GM23338 (cell line): ENCODE results near the gene SYP.

ENCODE experiments used
- EZH2 ChIP-seq: fragments of 200-600 bp; sonication (generic); IDR thresholded peaks from one replicate; pipeline ENCODE4 v1.8.0; 2017; ENCODE audit warnings: antibody characterized with exemption, mild to moderate bottlenecking, low read depth; ENCODE audit not compliant: unreplicated experiment
- JUNB ChIP-seq: IDR thresholded peaks from one replicate; pipeline ENCODE4 v1.6.1; 2016; ENCODE audit warnings: antibody characterized with exemption; ENCODE audit not compliant: unreplicated experiment
- TF ChIP-seq, protein P1 (sequence below): IDR thresholded peaks from one replicate; pipeline ENCODE4 v1.6.1; 2018; ENCODE audit warnings: antibody characterized with exemption; ENCODE audit not compliant: unreplicated experiment

DNA sequence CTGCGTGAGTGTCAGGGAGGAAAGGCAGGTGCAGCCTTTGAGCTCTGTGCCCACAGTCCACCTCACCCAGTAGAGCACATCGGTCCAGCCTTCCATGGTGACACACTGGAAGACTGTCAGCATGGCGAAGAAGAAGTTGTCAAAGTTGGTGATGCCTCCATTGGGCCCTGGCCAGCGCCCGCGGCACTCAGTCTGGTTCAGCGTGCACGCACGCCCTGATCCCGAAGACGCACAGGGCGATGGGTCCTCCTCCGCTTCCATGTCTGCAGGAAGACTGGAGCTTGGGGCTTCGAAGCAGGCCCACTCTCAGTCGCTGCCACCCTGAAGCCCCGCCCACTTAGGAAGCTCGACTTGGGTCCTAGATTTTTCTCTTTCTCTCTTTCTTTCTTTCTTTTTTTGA, 28.2 kb upstream of the SYP start:
- TF ChIP-seq JUNB = no peak
- no peak for TF ChIP-seq EZH2
- TF ChIP-seq, protein P1, sequence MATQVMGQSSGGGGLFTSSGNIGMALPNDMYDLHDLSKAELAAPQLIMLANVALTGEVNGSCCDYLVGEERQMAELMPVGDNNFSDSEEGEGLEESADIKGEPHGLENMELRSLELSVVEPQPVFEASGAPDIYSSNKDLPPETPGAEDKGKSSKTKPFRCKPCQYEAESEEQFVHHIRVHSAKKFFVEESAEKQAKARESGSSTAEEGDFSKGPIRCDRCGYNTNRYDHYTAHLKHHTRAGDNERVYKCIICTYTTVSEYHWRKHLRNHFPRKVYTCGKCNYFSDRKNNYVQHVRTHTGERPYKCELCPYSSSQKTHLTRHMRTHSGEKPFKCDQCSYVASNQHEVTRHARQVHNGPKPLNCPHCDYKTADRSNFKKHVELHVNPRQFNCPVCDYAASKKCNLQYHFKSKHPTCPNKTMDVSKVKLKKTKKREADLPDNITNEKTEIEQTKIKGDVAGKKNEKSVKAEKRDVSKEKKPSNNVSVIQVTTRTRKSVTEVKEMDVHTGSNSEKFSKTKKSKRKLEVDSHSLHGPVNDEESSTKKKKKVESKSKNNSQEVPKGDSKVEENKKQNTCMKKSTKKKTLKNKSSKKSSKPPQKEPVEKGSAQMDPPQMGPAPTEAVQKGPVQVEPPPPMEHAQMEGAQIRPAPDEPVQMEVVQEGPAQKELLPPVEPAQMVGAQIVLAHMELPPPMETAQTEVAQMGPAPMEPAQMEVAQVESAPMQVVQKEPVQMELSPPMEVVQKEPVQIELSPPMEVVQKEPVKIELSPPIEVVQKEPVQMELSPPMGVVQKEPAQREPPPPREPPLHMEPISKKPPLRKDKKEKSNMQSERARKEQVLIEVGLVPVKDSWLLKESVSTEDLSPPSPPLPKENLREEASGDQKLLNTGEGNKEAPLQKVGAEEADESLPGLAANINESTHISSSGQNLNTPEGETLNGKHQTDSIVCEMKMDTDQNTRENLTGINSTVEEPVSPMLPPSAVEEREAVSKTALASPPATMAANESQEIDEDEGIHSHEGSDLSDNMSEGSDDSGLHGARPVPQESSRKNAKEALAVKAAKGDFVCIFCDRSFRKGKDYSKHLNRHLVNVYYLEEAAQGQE = no peak
